ENCODE results near the gene CDC42BPG.

DNA sequence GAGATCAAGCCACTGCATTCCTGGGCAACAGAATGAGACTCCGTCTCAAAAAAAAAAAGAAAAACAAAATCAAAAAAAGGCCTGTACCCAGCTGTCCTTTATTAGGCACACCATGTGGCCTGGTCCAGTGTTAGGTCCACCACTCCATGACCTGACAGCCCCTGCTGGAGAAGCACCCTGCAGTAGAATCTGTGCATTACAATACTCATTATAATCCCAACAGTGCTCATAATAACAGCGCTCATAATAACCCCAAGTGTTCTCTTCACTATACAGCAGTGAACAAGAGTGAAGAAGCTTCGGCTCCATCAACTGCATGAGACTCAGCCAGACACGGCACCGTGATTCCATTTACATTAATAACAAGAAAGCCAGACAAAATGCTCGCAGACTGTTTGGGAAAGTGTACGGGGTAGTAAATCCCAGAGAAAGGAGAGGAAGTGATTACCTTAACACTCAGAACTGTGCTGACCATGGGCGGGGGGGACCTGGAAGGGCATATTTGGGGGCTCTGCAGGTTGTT lies 42.8 kb upstream of the CDC42BPG start:
- TF ChIP-seq, protein P1, sequence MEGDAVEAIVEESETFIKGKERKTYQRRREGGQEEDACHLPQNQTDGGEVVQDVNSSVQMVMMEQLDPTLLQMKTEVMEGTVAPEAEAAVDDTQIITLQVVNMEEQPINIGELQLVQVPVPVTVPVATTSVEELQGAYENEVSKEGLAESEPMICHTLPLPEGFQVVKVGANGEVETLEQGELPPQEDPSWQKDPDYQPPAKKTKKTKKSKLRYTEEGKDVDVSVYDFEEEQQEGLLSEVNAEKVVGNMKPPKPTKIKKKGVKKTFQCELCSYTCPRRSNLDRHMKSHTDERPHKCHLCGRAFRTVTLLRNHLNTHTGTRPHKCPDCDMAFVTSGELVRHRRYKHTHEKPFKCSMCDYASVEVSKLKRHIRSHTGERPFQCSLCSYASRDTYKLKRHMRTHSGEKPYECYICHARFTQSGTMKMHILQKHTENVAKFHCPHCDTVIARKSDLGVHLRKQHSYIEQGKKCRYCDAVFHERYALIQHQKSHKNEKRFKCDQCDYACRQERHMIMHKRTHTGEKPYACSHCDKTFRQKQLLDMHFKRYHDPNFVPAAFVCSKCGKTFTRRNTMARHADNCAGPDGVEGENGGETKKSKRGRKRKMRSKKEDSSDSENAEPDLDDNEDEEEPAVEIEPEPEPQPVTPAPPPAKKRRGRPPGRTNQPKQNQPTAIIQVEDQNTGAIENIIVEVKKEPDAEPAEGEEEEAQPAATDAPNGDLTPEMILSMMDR (conservative IDR thresholded peaks at IDR 0.05; ENCODE audit: low read depth, low read length): no peak
- no peak for TF ChIP-seq EZH2phosphoT487 (IDR thresholded peaks at IDR 0.05; ENCODE audit: borderline replicate concordance, low read length)

All from PC-3 (cell line).